NOMO-1 treated with dmso at 0.1 percent for 144 hours (cell line): ENCODE data around the gene CFAP43.

ENCODE experiments used
- DNase-seq: peaks from one replicate; lab custom pipeline; 2025; ENCODE audit not compliant: unreplicated experiment; lab: John Stamatoyannopoulos, UW

The CFAP43 gene

GRCh38 chr10:104231784-104232612 lies at the start of gene CFAP43:
Gene CFAP43, minus strand, starts transcription at chr10:104232364. Its CDS starts 118 bp downstream, at chr10:104232246.
- DNase-seq = peak; percentile 94

GRCh38 chr10:104281694-104282093 lies 49.5 kb upstream of the CFAP43 start:
- no peak for DNase-seq

GRCh38 chr10:104279550-104280259 lies 47.5 kb upstream of the CFAP43 start:
- DNase-seq = no peak

- no peak for DNase-seq
Observed at GRCh38 chr10:104277785-104278184, 45.6 kb upstream of the CFAP43 start.

GRCh38 chr10:104276192-104276591 lies 44.0 kb upstream of the CFAP43 start:
- DNase-seq = no peak

- DNase-seq = no peak
Observed at GRCh38 chr10:104274762-104275721, 42.9 kb upstream of the CFAP43 start.

- DNase-seq = no peak
Observed at GRCh38 chr10:104273899-104274575, 41.9 kb upstream of the CFAP43 start.

GRCh38 chr10:104273286-104273685 lies 41.1 kb upstream of the CFAP43 start:
- no peak for DNase-seq

GRCh38 chr10:104268713-104269645 lies 36.8 kb upstream of the CFAP43 start, which contains the start of gene GSTO2:
Gene GSTO2, plus strand, starts transcription at chr10:104269184. Its CDS starts 5,732 bp downstream, at chr10:104274916.
- DNase-seq = peak; percentile 100

- DNase-seq = no peak
Observed at GRCh38 chr10:104268405-104268712, 36.2 kb upstream of the CFAP43 start.

- no peak for DNase-seq
Observed at GRCh38 chr10:104267721-104268404, 35.7 kb upstream of the CFAP43 start.

- no peak for DNase-seq
Observed at GRCh38 chr10:104264783-104265182, 32.6 kb upstream of the CFAP43 start.

GRCh38 chr10:104262055-104262454 lies 29.9 kb upstream of the CFAP43 start:
- no peak for DNase-seq

GRCh38 chr10:104260775-104261115 lies 28.6 kb upstream of the CFAP43 start:
- DNase-seq = no peak

GRCh38 chr10:104259999-104260774 lies 28.0 kb upstream of the CFAP43 start:
- no peak for DNase-seq

- DNase-seq = no peak
Observed at GRCh38 chr10:104259456-104259855, 27.3 kb upstream of the CFAP43 start.

- no peak for DNase-seq
Observed at GRCh38 chr10:104258209-104258608, 26.0 kb upstream of the CFAP43 start.

- DNase-seq = no peak
Observed at GRCh38 chr10:104257235-104257634, 25.1 kb upstream of the CFAP43 start.
